Measurements from ENCODE around the gene COL6A5.

The COL6A5 gene

DNA sequence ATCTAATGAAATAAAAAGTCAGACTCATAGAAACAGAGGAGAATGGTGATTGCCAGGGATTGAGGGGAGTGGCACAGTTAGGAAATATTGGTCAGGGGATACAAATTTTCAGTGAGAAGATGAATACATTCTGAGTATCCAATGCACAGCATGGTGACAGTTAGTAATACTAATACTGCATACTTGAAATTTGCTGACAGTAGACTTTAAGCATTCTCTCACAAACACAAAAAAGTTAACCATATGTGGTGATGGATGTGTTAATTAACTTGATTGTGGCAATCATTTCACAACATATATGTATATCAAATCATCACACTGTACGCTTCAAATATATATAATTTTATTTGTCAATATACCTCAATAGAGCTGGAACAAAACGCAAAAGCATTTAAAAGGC lies 162.3 kb downstream of the COL6A5 start:
- no peaks in the 10 kb centered on the region for H3K9me3 ChIP-seq (ENCODE audit: insufficient read depth, low read length)
- no peak overlapping the region for H2AFZ ChIP-seq (ENCODE audit: low read depth, low read length, severe bottlenecking)
- no peaks in the 10 kb centered on the region for H3K9me2 ChIP-seq (replicated peaks; ENCODE audit: insufficient read depth, low read length)
- TF ChIP-seq, protein P1, sequence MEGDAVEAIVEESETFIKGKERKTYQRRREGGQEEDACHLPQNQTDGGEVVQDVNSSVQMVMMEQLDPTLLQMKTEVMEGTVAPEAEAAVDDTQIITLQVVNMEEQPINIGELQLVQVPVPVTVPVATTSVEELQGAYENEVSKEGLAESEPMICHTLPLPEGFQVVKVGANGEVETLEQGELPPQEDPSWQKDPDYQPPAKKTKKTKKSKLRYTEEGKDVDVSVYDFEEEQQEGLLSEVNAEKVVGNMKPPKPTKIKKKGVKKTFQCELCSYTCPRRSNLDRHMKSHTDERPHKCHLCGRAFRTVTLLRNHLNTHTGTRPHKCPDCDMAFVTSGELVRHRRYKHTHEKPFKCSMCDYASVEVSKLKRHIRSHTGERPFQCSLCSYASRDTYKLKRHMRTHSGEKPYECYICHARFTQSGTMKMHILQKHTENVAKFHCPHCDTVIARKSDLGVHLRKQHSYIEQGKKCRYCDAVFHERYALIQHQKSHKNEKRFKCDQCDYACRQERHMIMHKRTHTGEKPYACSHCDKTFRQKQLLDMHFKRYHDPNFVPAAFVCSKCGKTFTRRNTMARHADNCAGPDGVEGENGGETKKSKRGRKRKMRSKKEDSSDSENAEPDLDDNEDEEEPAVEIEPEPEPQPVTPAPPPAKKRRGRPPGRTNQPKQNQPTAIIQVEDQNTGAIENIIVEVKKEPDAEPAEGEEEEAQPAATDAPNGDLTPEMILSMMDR (IDR thresholded peaks at IDR 0.05; ENCODE audit: insufficient read depth, low read length, poor library complexity, severe bottlenecking), result no peak
- no peak for TF ChIP-seq EZH2phosphoT487 (conservative IDR thresholded peaks at IDR 0.05; ENCODE audit: low read length)
- H3K4me2 ChIP-seq (ENCODE audit: low read depth, low read length, poor library complexity, severe bottlenecking), result no peak overlapping the region
- no peak overlapping the region for H3K4me3 ChIP-seq (ENCODE audit: insufficient read depth, low read length, poor library complexity, severe bottlenecking)
- H3F3A ChIP-seq (ENCODE audit: insufficient read depth), result no peaks in the 10 kb centered on the region
- H3K9ac ChIP-seq (ENCODE audit: low read length), result no peak overlapping the region
- no peak overlapping the region for H3K27ac ChIP-seq (ENCODE audit: low read depth, low read length)
- no peaks in the 10 kb centered on the region for H3K27me3 ChIP-seq (ENCODE audit: low read length)
- no peaks in the 10 kb centered on the region for H4K20me1 ChIP-seq (ENCODE audit: low read depth, low read length)
- no peaks in the 10 kb centered on the region for H3K79me2 ChIP-seq (ENCODE audit: insufficient read depth, low read length)
- H3K36me3 ChIP-seq (ENCODE audit: low read length), result no peaks in the 10 kb centered on the region

GRCh38 chr3:130509008-130509407 lies 163.5 kb downstream of the COL6A5 start:
- H2AFZ ChIP-seq (ENCODE audit: low read depth, low read length, severe bottlenecking), result no peak overlapping the region
- TF ChIP-seq EZH2phosphoT487 (conservative IDR thresholded peaks at IDR 0.05; ENCODE audit: low read length), result no peak
- TF ChIP-seq, protein P1 (IDR thresholded peaks at IDR 0.05; ENCODE audit: insufficient read depth, low read length, poor library complexity, severe bottlenecking), result no peak

DNA sequence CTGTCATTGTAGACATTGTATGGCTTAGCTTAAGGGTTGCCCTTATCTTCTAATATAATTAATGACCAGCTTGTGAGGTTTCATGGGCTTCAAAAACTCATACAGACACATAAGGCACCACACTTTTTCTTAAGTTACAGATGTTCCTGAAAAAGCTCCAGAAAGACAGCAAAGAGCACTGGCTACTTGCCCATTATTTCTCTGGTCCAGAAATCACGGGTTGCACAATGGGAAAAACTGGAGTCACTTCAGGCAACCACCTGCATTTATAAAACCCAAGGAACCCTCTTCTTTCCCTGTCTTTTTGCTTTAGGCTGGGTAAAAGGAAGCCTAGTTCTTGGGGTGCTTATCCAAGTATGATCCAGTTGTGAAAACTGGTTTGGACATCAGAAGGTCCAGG lies 169.2 kb downstream of the COL6A5 start:
- no peaks in the 10 kb centered on the region for H3K9me2 ChIP-seq (replicated peaks; ENCODE audit: insufficient read depth, low read length)
- no peaks in the 10 kb centered on the region for H3K9me3 ChIP-seq (ENCODE audit: insufficient read depth, low read length)
- no peaks in the 10 kb centered on the region for H4K20me1 ChIP-seq (ENCODE audit: low read depth, low read length)
- H3K27ac ChIP-seq (ENCODE audit: low read depth, low read length), result no peak overlapping the region
- TF ChIP-seq, protein P1 (IDR thresholded peaks at IDR 0.05; ENCODE audit: insufficient read depth, low read length, poor library complexity, severe bottlenecking), result no peak
- TF ChIP-seq EZH2phosphoT487 (conservative IDR thresholded peaks at IDR 0.05; ENCODE audit: low read length), result no peak
- H3K36me3 ChIP-seq (ENCODE audit: low read length), result no peaks in the 10 kb centered on the region
- H3F3A ChIP-seq (ENCODE audit: insufficient read depth), result no peaks in the 10 kb centered on the region
- no peak overlapping the region for H3K9ac ChIP-seq (ENCODE audit: low read length)
- no peak overlapping the region for H3K4me3 ChIP-seq (ENCODE audit: insufficient read depth, low read length, poor library complexity, severe bottlenecking)
- no peak overlapping the region for H2AFZ ChIP-seq (ENCODE audit: low read depth, low read length, severe bottlenecking)
- no peaks in the 10 kb centered on the region for H3K27me3 ChIP-seq (ENCODE audit: low read length)
- H3K79me2 ChIP-seq (ENCODE audit: insufficient read depth, low read length), result no peaks in the 10 kb centered on the region
- H3K4me2 ChIP-seq (ENCODE audit: low read depth, low read length, poor library complexity, severe bottlenecking), result no peak overlapping the region

More at GRCh38 chr3:130509008-130509407, 163.5 kb downstream of the COL6A5 start:
- H3K9me3 ChIP-seq (ENCODE audit: insufficient read depth, low read length), result no peaks in the 10 kb centered on the region
- no peaks in the 10 kb centered on the region for H3K36me3 ChIP-seq (ENCODE audit: low read length)
- no peaks in the 10 kb centered on the region for H3K9me2 ChIP-seq (replicated peaks; ENCODE audit: insufficient read depth, low read length)
- no peaks in the 10 kb centered on the region for H4K20me1 ChIP-seq (ENCODE audit: low read depth, low read length)
- H3K9ac ChIP-seq (ENCODE audit: low read length), result no peak overlapping the region
- H3K79me2 ChIP-seq (ENCODE audit: insufficient read depth, low read length), result no peaks in the 10 kb centered on the region
- H3F3A ChIP-seq (ENCODE audit: insufficient read depth), result no peaks in the 10 kb centered on the region
- no peak overlapping the region for H3K4me2 ChIP-seq (ENCODE audit: low read depth, low read length, poor library complexity, severe bottlenecking)
- H3K27me3 ChIP-seq (ENCODE audit: low read length), result no peaks in the 10 kb centered on the region
- H3K4me3 ChIP-seq (ENCODE audit: insufficient read depth, low read length, poor library complexity, severe bottlenecking), result no peak overlapping the region
- no peak overlapping the region for H3K27ac ChIP-seq (ENCODE audit: low read depth, low read length)
